ENCODE data around the gene SENP6.
"Not testable (repeated sequence)": the region's sequence is repeated elsewhere in the genome, so short reads cannot be mapped to it uniquely, and the experiment has no call there.

The SENP6 gene

DNA sequence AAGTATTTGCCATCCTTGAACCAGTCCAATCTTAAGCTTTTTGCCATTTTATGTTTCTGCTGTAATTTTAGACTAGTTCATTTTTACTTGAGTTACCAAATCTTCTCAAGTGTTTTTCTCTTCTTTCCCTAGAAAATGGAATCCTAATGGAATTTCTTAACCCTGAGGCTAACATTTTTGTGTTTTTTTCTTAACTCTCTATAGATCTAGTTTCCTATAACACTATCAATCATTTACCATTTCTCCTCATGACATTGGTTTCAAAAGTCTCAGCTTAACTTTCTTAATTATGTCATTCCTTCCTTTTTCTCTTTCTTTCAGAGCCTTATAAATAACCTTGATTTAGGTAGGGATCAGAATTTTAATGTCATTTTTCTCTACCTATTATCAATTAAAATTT, 54.8 kb downstream of the SENP6 start:
- DNase-seq (ENCODE audit: low spot score): no peak

DNA sequence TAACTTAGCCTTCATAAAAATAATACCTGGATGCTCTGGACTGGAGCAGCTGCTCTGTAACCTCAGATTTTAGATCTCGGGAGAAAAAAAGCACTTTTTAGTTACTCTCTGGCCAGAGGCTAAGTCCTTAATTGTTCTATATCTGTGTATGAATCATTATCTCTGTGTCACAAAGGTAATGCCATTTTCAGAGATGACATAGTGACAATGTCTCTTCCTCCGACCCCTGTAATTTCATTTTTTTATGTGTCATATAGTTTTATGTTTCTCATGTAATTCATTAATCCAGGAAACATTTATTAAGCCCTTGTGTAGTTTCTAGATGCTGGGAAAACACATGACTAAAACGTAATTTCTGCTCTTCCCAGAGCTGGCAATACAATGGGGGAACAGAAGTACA, 55.6 kb downstream of the SENP6 start:
- DNase-seq (ENCODE audit: low spot score): no peak

DNA sequence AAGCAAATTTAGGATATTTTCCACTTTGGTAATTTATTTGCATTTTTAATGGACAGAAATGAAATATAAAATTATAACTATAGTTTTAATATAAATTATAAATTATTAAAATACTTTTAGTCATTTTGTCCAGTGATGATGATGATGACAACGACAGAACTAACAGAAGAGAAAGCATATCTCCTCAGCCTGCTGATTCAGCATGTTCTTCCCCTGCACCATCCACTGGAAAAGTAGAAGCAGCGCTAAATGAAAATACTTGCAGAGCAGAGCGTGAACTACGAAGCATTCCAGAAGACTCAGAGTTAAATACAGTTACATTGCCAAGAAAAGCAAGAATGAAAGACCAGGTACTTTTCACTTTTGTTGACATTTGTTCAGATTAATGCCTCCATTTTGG, 64.9 kb downstream of the SENP6 start:
- DNase-seq (ENCODE audit: low spot score): no peak

DNA sequence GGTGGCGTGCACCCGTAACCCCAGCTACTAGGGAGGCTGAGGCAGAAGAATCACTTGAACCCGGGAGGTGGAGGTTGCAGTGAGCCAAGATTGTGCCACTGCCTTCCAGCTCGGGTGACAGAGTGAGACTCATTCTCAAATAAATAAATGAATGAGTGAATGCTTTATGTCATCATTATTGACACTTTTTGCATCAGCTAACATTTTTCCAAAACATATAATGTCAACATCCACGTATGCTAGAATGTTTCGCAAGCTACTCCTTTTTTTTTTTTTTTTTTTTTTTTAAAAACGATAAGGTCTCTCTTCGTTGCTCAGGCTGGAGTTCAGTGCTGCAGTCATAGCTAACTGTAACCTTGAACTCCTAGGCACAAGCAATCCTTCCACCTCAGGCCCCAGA, 72.2 kb downstream of the SENP6 start:
- no peak for DNase-seq (ENCODE audit: low spot score)

DNA sequence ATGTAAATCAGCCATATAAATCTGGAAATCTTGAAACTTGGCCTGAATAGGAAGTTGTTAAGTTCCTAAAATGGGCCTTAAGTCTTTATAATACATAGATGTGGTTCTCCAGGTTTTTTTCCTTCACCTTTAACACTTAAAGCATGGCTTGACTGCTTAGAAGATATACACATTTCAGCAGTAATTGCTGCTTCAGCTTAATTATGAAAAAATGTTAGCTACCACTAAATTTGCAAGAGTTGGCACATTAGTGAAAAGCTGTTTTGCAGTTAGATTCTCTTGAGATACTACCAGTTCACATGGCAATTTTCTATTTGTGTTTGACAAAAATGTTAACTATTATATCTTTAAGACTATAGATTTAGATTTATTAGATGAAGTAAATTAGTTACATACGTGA, 74.7 kb downstream of the SENP6 start:
- DNase-seq (ENCODE audit: low spot score): no peak

DNA sequence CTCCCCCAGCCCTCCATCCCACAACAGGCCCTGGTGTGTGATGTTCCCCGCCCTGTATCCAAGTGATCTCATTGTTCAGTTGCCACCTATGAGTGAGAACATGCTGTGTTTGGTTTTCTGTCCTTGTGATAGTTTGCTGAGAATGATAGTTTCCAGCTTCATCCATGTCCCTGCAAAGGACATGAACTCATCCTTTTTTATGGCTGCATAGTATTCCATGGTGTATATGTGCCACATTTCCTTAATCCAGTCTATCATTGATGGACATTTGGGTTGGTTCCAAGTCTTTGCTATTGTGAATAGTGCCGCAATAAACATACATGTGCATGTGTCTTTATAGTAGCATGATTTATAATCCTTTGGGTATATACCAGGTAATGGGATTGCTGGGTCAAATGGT, 80.9 kb downstream of the SENP6 start:
- DNase-seq (ENCODE audit: low spot score): not testable (repeated sequence)

DNA sequence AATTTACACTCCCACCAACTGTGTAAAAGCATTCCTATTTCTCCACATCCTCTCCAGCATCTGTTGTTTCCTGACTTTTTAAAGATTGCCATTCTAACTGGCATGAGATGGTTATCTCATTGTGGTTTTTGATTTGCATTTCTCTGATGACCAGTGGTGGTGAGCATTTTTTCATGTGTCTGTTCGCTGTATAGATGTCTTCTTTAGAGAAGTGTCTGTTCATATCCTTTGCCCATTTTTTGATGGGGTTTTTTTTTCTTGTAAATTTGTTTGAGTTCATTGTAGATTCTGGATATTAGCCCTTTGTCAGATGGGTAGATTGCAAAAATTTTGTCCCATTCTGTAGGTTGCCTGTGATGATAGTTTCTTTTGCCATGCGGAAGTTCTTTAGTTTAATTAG, 81.3 kb downstream of the SENP6 start:
- not testable (repeated sequence) for DNase-seq (ENCODE audit: low spot score)

DNA sequence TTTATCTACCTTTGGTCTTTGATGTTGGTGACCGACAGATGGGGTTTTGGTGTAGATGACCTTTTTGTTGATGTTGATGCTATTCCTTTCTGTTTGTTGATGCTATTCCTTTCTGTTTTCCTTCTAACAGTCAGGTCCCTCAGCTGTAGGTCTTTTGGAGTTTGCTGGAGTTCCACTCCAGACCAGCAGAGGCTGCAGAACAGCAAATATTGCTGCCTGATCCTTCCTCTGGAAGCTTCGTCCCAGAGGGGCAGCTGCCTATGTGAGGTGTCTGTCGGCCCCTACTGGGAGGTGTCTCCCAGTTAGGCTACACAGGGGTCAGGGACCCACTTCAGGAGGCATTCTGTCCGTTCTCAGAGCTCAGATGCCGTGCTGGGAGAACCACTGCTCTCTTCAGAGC, 85.9 kb downstream of the SENP6 start:
- DNase-seq (ENCODE audit: low spot score): not testable (repeated sequence)

DNA sequence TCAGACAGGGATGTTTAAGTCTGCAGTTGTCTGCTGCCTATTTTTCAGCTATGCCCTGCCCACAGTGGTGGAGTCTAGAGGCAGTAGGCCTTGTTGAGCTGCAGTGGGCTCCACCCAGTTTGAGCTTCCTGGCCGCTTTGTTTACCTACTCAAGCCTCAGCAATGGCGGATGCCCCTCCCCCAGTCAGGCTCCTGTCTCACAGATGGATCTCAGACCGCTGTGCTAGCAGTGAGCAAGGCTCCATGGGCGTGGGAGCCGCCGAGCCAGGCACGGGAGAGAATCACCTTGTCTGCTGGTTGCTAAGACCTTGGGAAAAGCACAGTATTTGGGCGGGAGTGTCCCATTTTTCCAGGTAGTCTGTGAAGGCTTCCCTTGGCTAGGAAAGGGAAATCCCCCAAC, 86.3 kb downstream of the SENP6 start:
- DNase-seq (ENCODE audit: low spot score): not testable (repeated sequence)

DNA sequence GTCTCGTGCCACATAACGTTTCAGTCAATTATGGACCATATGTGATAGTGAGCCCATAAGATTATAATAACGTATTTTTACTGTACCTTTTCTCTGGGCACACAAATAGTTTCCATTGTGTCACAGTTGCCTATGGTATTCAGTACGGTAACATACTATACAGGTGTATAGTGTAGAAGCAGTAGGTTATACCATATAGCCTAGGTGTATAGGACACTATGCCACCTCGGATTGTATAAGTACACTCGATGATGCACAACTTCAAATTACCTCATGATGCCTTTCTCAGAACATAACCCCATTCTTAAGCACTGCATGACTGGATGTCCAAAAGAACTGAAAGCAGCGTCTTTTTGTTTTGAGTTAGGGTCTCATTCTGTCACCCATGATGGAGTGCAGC, 87.9 kb downstream of the SENP6 start:
- no peak for DNase-seq (ENCODE audit: low spot score)

DNA sequence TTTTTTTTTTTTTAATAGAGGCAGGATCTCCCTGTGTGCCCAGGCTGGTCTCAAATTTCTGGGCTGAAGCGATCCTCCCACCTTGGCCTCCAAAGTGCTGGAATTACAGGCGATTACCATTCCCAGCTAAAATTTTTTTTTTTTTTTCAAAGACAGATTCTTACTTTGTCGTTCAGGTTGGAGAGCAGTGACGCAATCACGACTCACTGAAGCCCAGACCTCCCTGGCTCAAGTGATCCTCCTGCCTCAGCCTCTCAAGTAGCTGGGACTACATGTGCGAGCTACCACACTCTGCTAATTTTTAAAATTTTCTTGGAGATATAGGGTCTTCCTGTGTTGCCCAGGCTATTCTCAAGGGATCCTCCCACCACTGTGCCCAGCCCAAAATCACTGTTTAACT, 89.3 kb downstream of the SENP6 start:
- no peak for DNase-seq (ENCODE audit: low spot score)

DNA sequence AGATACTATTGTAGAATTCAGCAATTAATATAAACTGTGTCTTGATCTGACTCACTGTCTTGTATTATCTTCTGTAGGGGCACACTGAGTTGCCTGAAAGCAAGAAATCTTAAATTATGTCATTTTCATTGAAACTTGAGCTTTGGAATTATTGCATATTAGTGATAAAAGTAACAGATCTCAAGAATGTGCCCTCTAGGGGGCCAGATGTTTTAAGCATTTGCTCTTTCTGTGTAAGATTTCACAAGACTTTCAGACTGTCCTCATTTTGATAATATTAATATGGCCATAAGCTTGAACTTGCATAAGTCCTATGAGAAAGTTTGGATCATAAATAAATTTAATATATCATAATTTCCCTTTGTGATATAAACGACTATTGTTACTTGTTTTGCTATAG, 91.9 kb downstream of the SENP6 start:
- DNase-seq (ENCODE audit: low spot score): no peak

DNA sequence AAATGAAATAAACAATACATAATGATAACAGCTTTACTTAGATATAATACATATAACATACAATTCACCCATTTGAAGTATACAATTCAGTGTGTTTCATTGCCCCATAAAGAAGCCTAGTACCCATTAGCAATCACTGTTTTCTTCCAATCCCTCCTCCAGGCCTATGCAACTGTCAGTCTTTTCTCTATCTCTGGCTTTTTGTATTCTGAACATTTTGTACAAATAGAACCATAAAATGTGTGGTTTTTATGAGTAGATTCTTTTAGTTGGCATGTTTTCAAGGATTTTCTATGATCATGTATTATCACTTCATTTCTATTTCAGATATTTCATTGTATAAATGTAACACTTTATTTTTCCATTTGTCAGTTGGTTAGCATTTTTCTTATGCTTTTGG, 92.7 kb downstream of the SENP6 start:
- DNase-seq (ENCODE audit: low spot score): peak; percentile 8

DNA sequence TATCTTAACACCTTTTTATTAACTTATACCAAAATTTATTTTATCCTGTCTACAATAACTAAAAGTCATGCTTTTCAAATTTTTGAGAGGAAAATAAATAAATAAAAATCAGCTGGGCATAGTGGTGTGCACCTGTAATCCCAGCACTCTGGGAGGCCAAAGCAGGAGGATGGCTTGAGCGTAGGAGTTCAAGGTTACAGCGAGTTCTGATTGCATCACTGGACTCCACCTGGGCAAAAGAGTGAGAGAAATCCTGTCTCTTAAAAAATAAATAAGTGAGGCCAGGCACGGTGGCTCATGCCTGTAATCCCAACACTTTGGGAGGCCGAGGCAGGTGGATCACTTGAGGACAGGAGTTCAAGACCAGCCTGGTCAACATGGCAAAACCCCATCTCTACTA, 106.7 kb downstream of the SENP6 start:
- DNase-seq (ENCODE audit: low spot score): not testable (repeated sequence)

DNA sequence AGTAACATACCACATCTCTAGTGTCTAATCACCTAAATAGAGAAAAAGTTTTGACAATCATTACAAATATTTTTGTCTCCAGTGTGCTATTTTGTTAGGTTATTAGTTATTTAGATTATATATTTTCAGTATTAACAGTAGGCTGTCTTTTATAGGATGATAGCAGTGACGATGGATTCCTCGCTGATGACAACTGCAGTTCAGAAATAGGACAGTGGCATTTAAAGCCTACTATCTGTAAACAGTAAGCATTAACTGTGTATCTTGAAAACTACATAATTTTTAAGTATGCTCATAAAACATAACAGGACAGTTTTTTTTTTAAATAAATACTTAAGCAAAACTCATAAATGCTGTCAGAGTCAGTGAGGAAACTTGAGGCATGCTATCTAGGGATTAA, 109.5 kb downstream of the SENP6 start:
- DNase-seq (ENCODE audit: low spot score): no peak

DNA sequence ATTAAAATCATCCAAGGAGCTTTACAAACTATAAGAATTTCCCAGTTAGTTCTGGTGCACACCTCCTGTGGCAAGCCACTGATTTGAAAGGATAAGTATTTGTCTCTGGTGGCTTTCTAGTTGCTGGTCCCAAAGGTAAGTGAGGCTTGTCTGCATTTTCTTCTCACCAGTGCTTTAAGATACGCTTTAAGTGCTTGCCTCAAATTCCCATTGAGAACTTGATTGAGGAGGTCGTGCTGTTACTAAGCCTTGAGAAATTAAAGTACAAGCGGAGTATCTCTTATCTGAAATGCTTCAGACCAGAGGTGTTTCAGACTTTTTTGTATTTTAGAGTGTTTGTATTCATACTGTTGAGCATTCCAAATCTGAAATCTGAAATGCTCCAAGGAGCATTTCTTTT, 117.5 kb downstream of the SENP6 start:
- DNase-seq (ENCODE audit: low spot score): no peak

DNA sequence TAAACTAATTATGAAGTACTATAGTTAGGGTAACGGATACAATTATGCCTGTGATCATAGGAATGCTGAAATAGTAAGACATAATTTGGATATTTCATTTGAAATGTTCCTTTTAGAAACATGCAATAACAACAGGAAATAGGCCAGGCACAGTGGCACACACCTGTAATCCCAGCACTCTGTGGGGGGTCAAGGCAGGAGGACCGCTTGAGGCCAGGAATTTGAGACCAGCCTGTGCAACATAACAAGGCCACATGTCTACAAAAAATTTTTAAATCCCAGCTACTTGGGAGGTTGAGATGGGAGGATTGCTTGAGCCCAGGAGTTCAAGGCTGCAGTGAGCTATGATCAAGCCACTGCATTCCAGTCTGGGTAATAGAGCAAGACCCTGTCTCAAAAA, 121.7 kb downstream of the SENP6 start:
- no peak for DNase-seq (ENCODE audit: low spot score)

DNA sequence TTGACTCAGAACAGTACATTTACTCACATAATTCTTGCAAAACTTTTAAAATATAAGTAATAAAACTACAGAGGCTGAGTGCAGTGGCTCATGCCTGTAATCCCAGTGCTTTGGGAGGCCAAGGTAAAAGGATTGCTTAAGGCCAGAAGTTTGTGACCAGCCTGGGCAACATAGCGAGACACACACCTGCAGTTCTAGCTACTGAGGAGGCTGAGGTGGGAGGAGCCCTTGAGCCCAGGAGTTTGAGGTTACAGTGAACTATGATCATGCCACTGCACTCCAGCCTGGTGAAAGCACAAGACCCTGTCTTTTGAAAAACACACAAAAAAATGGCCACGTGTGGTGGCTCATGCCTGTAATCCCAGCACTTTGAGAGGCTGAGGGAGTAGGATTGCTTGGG, 125.5 kb downstream of the SENP6 start:
- no peak for DNase-seq (ENCODE audit: low spot score)

DNA sequence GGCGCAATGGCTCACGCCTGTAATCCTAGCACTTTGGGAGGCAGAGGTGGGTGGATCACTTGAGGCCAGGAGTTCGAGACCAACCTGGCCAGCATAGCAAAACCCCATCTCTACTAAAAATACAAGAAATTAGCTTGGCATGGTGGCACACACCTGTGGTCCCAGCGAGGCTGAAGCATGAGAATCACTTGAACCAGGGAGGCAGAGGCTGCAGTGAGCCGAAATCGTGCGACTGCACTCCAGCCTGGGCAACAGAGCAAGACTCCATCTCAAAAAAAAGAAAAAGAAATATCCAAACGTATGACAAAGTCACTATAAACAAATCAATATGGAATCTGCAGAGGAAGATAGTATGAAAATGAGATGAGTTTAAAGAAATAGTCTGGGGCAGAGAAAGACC, 129.3 kb downstream of the SENP6 start:
- DNase-seq (ENCODE audit: low spot score): not testable (repeated sequence)

DNA sequence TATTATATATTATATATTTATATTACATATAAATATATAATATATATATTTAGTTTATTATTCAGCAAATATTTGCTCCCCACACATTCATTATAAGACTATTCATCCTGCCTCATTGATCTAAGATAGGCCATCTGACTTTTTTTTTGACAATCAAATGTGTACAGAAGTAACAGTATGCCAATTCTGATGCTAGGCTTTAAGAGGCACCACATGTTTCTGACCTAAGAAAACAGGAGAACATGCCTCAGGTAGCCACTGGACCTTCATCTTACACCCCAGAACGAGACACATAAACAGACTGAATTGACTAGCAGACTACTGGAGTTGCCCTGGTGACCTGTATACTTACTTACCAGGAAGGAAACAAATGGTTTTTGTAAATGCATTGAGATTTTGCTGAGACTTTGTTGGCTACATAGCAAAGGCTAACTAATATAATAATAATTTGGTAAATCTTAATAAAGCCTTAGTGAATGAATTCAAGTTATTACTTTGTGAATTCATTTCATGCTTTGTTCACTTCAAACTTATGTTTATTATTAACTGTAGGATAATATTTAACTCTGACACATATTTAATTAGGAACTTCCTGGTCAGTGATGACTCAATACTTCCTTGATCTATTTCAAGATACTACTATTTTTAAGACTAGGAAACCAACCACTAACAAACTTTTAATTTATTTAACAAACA, 134.0 kb downstream of the SENP6 start:
- no peak for DNase-seq (ENCODE audit: low spot score)

DNA sequence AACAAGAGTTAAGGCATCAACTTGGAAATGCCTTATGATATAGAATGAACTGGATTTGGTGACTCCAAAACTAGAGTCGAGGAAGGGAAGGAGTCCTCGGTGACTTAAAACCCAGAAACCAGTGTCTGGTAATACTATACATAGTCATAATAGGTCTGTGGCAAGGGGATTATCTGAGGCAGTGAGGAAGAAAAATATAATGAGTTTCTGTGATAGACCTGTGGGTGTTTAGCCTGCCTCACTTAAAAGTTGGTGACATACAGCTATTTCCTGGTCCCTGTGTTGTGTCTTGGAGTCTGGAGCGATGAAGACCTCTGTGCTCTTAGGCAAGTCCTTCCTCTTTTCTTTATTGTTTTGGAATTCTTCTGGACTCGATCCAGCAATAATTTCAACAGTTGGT, 142.3 kb downstream of the SENP6 start:
- no peak for DNase-seq (ENCODE audit: low spot score)

DNA sequence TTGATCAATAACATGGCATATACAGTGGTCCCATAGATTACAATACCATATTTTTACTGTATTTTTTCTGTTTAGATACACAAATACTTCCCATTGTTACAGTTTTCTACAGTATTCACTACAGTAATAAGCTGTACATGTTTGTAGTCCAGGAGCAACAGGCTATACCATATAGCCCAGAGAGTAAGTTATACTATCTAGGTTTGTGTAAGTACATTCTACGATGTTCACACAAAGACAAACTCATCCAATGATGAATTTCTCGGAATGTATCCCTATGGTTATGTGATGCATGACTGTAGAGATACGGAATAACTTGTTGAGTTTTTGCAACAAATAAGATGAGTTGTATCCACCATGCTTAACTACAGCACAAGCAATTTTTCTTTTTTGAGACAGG, 143.7 kb downstream of the SENP6 start:
- DNase-seq (ENCODE audit: low spot score): no peak

DNA sequence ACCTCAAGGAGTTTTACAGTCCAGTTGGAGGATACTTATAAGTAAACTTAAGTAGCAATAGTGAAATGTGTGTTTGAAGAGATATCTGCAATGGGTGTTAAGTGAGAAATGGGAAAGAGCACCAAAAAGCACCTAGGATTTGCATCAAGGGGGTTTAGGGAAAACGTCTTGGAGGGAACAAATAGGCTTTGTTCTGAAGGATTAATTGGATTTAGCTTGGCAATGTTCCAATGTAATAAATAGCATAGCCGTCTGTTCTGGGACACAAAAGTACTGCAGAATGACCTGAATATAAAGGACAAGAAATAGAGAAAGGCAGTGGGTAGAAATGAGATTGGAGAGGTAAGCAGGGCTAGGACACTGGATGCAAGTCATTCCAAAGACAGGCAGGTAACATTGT, 144.5 kb downstream of the SENP6 start:
- DNase-seq (ENCODE audit: low spot score): no peak

DNA sequence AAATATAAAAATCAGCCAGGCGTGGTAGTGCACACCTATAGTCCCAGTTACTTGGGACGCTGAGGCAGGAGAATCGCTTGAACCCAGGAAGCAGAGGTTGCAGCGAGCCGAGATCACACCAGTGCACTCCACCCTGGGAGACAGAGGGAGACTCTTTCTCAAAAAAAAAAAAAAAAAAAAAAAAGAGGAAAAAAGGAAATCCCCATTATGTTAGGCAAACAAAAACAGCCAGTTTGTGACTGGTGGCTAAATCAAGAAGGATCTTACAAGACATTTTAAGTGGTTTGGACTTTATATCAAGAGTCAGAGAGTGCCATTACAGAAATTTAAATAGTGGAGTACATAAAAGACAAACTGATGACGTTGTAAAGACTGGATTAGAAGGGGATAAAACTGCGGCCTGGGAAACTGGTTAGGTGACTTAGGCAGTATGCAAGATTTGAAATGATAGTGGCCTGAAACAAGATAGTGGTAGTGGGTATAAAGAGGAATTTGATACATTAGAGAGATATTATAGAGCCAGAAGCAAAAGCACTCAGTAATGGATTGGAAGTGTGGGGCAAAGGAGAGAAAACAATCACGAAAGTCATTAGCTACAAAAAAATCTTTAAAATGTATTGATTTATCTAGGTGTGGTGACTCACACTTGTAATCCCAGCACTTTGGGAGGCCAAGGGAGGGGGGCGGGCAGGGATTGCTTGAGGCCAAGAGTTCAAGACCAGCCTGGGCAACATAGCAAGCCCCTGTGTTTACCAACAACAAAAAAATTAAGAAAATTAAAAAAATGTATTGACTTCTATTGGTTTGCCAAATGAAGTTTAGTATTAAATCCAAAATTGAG, 145.7 kb downstream of the SENP6 start:
- DNase-seq (ENCODE audit: low spot score): no peak
